Neural cell (in vitro differentiated cells): ENCODE measurements around the gene THRAP3. TPM values are rescaled to one million over a fixed set of nuclear protein-coding genes. Genes with fewer than 3 reads are reported as not detected.

Source experiments
- H2AFZ ChIP-seq: fragments of 200-600, 300-800 bp; sonication (generic), shearing (Covaris generic); 2 replicates; pipeline ENCODE4 v1.6.0; 2014; ENCODE audit warnings: low read depth, mild to moderate bottlenecking, antibody characterized with exemption, low read length, moderate library complexity
- H3F3A ChIP-seq: fragments of 200-600 bp; shearing (Covaris generic); 2 replicates; pipeline ENCODE4 v1.6.1; 2016; ENCODE audit warnings: mild to moderate bottlenecking, moderate library complexity, mixed read lengths, antibody characterized with exemption, low read length; ENCODE audit not compliant: insufficient read depth, poor library complexity, severe bottlenecking
- H3K27ac ChIP-seq: fragments of 200-600, 300-800 bp; sonication (generic), shearing (Covaris generic); 2 replicates; pipeline ENCODE4 v1.5.1; 2014; ENCODE audit warnings: mild to moderate bottlenecking, low read length, moderate library complexity
- H3K27me3 ChIP-seq: fragments of 300-800, 200-600 bp; sonication (generic), shearing (Covaris generic); 2 replicates; pipeline ENCODE4 v1.6.0; 2014; ENCODE audit warnings: mild to moderate bottlenecking, low read depth, low read length, moderate library complexity; ENCODE audit not compliant: insufficient read depth
- H3K36me3 ChIP-seq: fragments of 300-800, 200-600 bp; sonication (generic), shearing (Covaris generic); 2 replicates; pipeline ENCODE4 v1.5.1; 2014; ENCODE audit warnings: mild to moderate bottlenecking, antibody characterized with exemption, low read length, moderate library complexity; ENCODE audit not compliant: insufficient read depth
- H3K4me2 ChIP-seq: fragments of 300-800, 200-600 bp; sonication (generic), shearing (Covaris generic); 2 replicates; pipeline ENCODE4 v1.6.0; 2014; ENCODE audit warnings: mild to moderate bottlenecking, low read length
- H3K4me3 ChIP-seq: fragments of 300-800, 200-600 bp; sonication (generic), shearing (Covaris generic); 2 replicates; pipeline ENCODE4 v1.5.1; 2014; ENCODE audit warnings: mild to moderate bottlenecking, low read length, moderate library complexity
- H3K79me2 ChIP-seq: fragments of 200-600 bp; shearing (Covaris generic); replicated peaks from 2 replicates; pipeline ENCODE4 v1.6.0; 2014; ENCODE audit warnings: mild to moderate bottlenecking, low read length, moderate library complexity; ENCODE audit not compliant: insufficient read depth
- H3K9ac ChIP-seq: fragments of 300-800, 200-600 bp; sonication (generic), shearing (Covaris generic); 2 replicates; pipeline ENCODE4 v1.6.1; 2016; ENCODE audit warnings: mild to moderate bottlenecking, low read length, mixed read lengths
- H3K9me2 ChIP-seq: fragments of 200-600 bp; shearing (Covaris generic); 2 replicates; pipeline ENCODE4 v1.6.1; 2016; ENCODE audit warnings: mild to moderate bottlenecking, low read length, mixed read lengths; ENCODE audit not compliant: insufficient read depth
- H3K9me3 ChIP-seq: fragments of 200-600, 300-800 bp; sonication (generic), shearing (Covaris generic); 2 replicates; pipeline ENCODE4 v1.6.1; 2016; ENCODE audit warnings: mild to moderate bottlenecking, mixed run types, low read length, moderate library complexity, mixed read lengths
- H4K20me1 ChIP-seq: fragments of 200-600 bp; shearing (Covaris generic); 2 replicates; pipeline ENCODE4 v1.6.1; 2016; ENCODE audit warnings: mild to moderate bottlenecking, mixed run types; ENCODE audit not compliant: insufficient read depth
- EP300 ChIP-seq: fragments of 450-650 bp; conservative IDR thresholded peaks from 2 replicates; pipeline ENCODE4 v1.6.1; 2014; ENCODE audit warnings: antibody characterized with exemption, mild to moderate bottlenecking, moderate library complexity; ENCODE audit not compliant: poor library complexity, severe bottlenecking
- EZH2 ChIP-seq: fragments of 200-600, 300-800 bp; shearing (Covaris generic), sonication (generic); IDR thresholded peaks from 2 replicates; pipeline ENCODE4 v1.6.1; 2014; ENCODE audit warnings: antibody characterized with exemption, low read length, borderline replicate concordance, mild to moderate bottlenecking; ENCODE audit not compliant: insufficient read depth, poor library complexity, severe bottlenecking
- MXI1 ChIP-seq: fragments of 450-650 bp; conservative IDR thresholded peaks from 2 replicates; pipeline ENCODE4 v1.6.1; 2014; ENCODE audit warnings: antibody characterized with exemption, mild to moderate bottlenecking; ENCODE audit not compliant: poor library complexity, severe bottlenecking
- POLR2AphosphoS5 ChIP-seq: IDR thresholded peaks from 2 replicates; pipeline ENCODE4 v1.6.1; 2012
- RAD21 ChIP-seq: fragments of 450-650 bp; conservative IDR thresholded peaks from 2 replicates; pipeline ENCODE4 v1.6.1; 2014; ENCODE audit warnings: antibody characterized with exemption, mild to moderate bottlenecking, moderate library complexity
- REST ChIP-seq: IDR thresholded peaks from 2 replicates; pipeline ENCODE4 v1.6.1; 2012; ENCODE audit warnings: borderline replicate concordance
- SMC3 ChIP-seq: fragments of 450-650 bp; conservative IDR thresholded peaks from 2 replicates; pipeline ENCODE4 v1.6.1; 2014; ENCODE audit warnings: antibody characterized with exemption, mild to moderate bottlenecking, moderate library complexity; ENCODE audit not compliant: poor library complexity
- TAF1 ChIP-seq: IDR thresholded peaks from 2 replicates; pipeline ENCODE4 v1.6.1; 2012; ENCODE audit warnings: low read depth
- polyA plus RNA-seq: library from polyadenylated mRNA; depleted of rRNA; stranded (reverse); fragments of >200 nt; gene quantifications from 2 replicates; pipeline ENCODE4 v1.2.3, GENCODE V29; 2014
- TF ChIP-seq, protein P1 (sequence below): fragments of 450-650 bp; IDR thresholded peaks from 2 replicates; pipeline ENCODE4 v1.5.1; 2014; ENCODE audit warnings: antibody characterized with exemption, mild to moderate bottlenecking, moderate library complexity; ENCODE audit not compliant: poor library complexity, severe bottlenecking

Gene THRAP3
- polyA plus RNA-seq, 1 donor from 2014 or later: 54.4 TPM

- Histone ChIP-seq H4K20me1 (no peaks in the 10 kb centered on the region), H3K27ac (no peak overlapping the region), H3K79me2 (no peaks in the 10 kb centered on the region), H3K36me3 (no peaks in the 10 kb centered on the region), H3K4me2 (no peak overlapping the region), H3K9me2 (no peaks in the 10 kb centered on the region), H3K4me3 (no peak overlapping the region), H3K9me3 (no peaks in the 10 kb centered on the region), H3F3A (no peaks in the 10 kb centered on the region), H2AFZ (no peak overlapping the region), H3K27me3 (peaks cover 37% of the 10 kb centered on the region), H3K9ac (no peak overlapping the region)
- TF ChIP-seq REST (no peak), POLR2AphosphoS5 (no peak), RAD21 (no peak), EP300 (no peak), MXI1 (no peak), EZH2 (no peak), TAF1 (no peak), SMC3 (no peak)
- TF ChIP-seq, protein P1, sequence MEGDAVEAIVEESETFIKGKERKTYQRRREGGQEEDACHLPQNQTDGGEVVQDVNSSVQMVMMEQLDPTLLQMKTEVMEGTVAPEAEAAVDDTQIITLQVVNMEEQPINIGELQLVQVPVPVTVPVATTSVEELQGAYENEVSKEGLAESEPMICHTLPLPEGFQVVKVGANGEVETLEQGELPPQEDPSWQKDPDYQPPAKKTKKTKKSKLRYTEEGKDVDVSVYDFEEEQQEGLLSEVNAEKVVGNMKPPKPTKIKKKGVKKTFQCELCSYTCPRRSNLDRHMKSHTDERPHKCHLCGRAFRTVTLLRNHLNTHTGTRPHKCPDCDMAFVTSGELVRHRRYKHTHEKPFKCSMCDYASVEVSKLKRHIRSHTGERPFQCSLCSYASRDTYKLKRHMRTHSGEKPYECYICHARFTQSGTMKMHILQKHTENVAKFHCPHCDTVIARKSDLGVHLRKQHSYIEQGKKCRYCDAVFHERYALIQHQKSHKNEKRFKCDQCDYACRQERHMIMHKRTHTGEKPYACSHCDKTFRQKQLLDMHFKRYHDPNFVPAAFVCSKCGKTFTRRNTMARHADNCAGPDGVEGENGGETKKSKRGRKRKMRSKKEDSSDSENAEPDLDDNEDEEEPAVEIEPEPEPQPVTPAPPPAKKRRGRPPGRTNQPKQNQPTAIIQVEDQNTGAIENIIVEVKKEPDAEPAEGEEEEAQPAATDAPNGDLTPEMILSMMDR: no peak
Observed at GRCh38 chr1:36320767-36321118, 96.5 kb downstream of the THRAP3 start.

GRCh38 chr1:36321119-36321951, 97.1 kb downstream of the THRAP3 start:
- H4K20me1 ChIP-seq: no peaks in the 10 kb centered on the region
- H3K36me3 ChIP-seq: no peaks in the 10 kb centered on the region
- H3K27me3 ChIP-seq: peaks cover 37% of the 10 kb centered on the region
- no peak overlapping the region for H2AFZ ChIP-seq
- no peaks in the 10 kb centered on the region for H3K9me3 ChIP-seq
- no peak overlapping the region for H3K4me3 ChIP-seq
- H3K27ac ChIP-seq: no peak overlapping the region
- no peaks in the 10 kb centered on the region for H3K79me2 ChIP-seq
- H3K9me2 ChIP-seq: no peaks in the 10 kb centered on the region
- no peak overlapping the region for H3K9ac ChIP-seq
- no peaks in the 10 kb centered on the region for H3F3A ChIP-seq
- TF ChIP-seq TAF1 (no peak), RAD21 (no peak), MXI1 (no peak), REST (no peak), SMC3 (no peak), POLR2AphosphoS5 (no peak), EZH2 (no peak), EP300 (no peak)
- TF ChIP-seq, protein P1: no peak
- H3K4me2 ChIP-seq: no peak overlapping the region
